ENCODE results near the gene GRB10.
A peak's percentile ranks its signal among the peaks of the same experiment; 100 is the strongest.
"Not testable (repeated sequence)": the region's sequence is repeated elsewhere in the genome, so short reads cannot be mapped to it uniquely, and the experiment has no call there.

The GRB10 gene

DNA sequence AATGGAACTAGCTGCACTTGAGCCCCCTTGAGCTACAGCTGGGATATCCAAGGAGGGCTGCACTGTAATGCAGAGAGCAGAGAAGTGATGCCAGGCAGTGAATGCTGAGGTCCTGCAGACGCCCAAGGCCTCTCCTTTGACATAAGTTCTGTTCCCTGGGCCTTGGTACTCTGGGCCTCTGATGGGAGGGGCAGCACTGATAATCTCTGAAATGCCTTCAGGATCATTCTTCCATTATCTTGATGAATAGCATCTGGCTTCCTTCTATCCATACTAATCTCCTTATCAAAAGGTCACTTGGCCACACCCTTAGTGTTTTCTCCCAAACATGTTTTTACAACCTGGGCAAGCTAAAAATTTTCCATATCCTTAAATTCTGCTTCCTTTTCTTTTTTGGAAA lies 6.9 kb downstream of the GRB10 start:
- no peak for DNase-seq

DNA sequence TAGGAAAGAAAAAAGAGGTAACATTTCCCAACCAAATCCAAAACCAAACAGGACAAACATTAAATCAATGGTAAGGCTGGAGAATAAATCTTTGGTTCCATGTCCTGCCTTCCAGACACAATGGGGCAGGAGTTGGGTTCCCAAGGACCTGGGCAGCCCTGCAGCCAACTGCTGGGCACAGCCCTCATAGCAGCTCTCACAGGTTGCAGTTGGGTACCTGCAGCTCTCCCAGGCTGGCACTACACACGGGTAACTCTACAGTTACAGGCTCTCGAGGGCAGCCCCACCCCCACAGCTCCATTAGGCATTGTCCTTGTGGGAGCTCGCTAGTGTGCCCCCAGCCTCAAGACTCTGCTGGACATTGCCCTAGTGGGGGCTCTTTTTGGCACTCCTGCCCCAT lies 7.5 kb downstream of the GRB10 start:
- DNase-seq: no peak

DNA sequence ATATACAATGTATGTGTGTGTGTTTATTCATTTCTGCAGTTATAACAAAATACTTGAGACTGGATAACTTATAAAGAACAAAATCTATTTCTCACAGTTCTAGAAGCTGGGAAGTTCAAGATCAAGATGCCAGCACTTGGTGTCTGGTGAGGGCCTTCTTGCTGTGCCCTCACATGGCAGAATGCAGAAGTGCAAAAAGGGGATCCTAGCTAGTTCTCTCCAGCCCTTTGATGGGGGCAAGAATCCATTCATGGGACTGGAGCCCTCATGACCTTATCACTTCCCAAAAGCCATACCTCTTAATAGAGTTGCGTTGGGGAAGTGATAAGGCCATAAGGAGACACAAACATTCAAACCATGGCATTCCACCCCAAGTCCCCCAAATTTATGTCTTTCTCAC lies 8.4 kb downstream of the GRB10 start:
- no peak for DNase-seq

DNA sequence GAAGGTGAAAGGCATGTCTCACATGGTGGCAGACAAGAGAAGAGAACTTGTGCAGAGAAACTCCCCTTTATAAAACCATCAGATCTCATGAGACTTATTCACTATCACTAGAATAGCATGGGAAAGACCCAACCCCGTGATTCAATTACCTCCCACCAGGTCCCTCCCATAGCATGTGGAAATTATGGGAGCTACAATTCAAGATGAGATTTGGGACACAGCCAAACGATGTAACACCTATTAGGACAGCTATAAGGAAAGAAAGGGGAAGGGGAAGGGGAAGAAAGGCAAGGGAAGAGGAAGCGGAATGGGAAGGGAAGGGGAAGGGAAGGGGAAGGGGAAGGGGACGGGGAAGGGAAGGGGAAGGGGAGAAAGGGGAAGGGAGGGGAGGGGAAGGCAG lies 9.6 kb downstream of the GRB10 start:
- not testable (repeated sequence) for DNase-seq

DNA sequence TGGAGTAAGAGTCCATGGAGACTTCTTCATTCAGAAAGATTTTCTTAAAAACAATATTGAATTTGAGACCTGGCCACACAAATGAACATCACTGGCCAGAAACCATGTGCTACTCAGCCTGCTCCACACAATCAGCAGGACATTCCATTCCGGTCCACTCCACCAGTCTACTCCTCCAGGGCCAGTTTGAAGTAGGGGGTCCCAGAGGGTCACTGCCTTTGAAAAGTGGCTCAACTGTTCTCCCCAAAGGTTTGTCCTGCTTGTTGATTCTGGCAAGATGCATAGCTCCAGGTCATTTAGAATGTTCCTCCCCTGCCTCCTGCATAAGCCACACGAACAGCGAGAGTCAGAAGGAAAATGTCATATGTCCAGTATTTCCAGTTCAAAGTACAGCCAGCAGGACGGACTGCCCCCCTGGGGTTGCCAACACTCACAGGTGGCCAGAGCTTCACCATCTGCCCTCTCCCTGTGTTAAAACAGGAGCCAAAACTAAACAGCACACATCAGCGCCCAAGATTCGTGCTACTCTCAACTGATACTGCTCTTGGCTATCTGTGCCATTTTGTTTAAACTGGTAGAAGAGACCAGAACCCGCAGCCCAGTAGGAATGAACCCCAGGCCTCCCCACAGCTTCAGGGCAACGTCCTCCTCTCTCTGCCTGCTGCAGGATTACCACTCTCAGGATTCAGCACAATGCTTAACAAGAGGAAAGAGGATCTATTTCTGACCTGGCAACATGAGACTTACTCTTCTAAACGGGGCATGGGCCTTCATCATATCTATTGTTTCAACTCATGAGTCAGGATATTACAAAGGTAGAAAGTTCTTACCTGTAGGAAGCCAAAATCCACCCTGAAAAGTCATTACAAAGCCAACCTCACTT lies 11.3 kb downstream of the GRB10 start:
- peak; percentile 79 for DNase-seq

DNA sequence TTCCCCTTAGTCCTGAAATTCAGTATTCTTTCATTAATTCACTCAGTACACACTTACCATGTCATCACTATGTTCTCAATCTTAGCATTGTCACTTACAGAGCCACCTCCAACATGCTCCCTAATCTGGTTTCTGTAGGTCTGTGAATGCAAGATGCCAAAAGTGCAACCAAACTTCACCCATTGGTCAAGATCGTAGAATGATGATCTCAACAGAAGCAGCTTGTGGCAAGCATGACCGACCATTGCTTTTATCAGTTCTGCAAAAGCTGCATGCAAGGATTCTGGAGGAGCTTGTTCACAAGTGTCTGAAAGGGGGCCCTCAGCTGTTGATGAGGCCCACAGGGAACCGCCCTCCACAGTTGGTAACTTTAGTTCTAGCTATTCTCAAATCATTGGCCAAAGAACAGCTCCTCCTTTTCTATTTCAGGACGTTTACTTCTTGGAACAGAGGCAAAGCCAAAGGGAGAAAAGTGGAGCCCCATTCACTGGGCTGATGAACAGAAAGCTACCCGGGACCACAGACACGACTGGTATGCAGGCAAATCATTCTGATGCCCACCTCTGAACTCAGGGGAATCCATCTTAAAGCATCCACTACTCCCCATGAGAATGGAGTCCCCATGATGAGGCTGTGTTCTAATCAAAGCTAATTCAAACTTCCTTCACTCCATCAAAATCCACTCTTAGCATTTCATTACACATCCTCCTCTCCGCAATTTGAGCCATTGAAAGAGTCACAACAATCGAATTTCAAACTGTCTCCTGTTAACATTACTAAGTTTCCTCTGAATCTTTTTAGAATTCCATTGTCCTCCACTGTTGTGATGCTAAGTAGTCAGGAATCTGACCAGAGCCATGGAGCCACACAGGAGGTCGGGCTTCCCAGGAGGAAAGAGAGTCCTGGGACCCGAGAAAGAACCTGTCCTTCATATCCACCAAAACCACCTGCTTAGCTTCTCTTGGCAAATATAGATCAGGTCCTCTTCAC lies 13.9 kb downstream of the GRB10 start:
- DNase-seq: no peak

DNA sequence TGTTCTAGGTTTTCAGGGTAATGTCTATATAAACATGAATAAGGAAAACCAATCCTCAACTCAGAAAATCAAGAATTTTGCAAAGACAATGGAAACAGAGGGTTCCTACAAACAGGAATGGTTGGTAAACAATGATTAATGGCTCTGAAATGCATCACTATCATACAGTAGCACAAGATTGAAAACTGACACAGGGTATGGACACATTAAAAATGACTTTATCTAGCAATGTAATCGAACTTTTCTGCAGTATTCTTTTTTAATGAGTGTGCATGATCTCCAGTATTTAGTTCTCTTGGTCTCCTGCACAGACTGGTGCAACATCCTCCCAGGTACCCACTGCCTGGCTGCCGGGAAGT lies 15.9 kb downstream of the GRB10 start:
- no peak for DNase-seq

DNA sequence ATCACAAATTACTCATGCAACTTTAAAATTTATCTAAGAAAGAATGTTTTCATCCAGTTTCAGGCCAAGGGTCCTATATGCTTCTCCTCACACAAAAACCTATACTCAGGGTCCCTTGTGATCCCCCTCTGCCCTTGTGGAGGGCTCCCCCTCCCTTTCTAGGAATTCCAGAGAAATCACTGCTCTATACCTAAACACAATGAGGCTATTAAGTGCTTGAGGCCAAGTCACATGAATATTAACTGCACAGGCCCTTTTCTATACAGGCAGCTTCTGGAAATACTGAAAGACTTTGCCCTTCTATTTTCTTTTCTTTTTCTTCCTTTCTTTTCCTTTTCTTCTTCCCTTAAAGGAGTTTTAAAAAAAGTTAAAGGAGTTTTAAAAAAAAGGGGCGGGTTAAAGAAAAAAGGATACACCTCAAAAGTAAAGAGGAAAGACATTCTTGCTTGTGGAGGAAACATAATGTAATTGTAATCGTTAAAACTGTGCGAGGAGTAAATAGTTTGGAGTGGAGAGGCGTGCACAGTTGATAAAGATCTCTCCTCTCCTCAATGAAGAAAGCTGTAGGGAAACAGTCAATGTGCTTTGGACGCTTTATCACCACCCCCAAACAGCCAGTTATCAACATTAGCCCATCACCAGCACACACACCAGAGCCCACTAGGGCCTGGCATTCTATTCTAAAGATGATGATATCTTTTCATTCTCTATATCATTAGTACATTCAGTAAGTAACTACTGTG lies 16.4 kb downstream of the GRB10 start:
- no peak for DNase-seq

DNA sequence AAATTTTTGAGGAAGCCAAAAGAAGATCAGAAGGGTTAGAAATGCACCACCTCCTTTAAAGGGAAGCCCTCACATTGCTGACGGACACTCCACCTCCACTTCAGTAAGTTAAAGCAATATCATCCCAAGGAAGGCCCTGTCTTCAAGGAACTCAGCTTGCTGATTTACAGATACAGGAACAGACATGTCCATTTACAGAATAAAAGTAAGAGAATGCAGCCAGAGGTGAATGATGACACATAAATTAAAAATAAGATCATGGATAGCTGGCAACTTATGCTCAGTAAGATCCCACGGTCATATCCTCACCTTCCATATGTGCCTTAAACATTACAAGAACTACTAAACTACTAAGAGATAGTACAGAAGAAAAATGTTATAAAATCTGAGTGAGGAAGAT lies 20.4 kb downstream of the GRB10 start:
- no peak for DNase-seq

DNA sequence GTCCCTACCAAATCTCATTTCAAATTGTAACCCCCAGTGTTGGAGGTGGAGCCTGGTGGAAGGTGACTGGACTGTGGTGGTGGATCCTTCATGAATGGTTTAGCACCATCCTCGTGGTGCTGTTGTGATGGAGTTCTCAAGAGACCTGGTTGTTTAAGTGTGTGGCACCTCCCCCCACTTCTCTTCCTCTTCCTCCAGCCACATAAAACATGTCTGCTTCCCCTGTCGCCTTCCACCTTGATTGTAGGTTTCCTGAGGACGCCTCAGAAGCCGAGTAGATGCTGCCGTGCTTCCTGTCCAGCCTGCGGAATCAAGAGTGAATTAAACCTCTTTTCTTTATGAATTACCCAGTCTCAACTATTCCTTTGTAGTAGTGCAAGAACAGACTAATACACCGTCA lies 21.0 kb downstream of the GRB10 start:
- no peak for DNase-seq

DNA sequence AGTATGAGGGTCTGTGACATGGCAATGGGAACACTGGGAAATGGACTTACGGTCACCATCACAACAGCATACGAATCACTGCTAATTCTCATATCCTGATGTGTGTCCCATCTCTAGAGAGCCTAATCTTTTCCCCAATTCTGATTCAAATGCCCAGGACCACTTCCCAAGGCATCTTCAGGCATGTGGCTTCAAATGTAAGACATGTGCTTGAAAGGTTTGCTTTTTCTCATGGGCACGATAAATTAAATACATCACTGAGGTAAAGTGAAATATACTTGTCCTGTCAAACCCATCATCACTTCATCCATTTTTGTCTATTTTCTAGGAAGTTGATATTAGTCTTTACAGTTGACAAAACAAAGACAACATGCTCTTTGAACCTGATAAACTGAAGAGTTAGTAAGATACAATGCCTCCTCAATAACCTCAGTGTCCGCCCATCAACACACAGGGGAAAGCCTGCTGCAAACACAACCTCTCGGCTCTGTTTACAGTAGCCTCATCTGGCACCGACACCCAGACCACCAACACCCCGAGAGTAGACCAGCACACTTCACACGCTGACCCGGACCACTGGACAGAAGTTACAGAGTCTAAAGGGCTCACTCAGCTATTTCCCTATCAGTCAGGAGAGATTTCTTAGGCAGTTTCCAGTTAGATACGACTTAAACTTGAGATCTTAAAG lies 24.8 kb downstream of the GRB10 start:
- DNase-seq: no peak

DNA sequence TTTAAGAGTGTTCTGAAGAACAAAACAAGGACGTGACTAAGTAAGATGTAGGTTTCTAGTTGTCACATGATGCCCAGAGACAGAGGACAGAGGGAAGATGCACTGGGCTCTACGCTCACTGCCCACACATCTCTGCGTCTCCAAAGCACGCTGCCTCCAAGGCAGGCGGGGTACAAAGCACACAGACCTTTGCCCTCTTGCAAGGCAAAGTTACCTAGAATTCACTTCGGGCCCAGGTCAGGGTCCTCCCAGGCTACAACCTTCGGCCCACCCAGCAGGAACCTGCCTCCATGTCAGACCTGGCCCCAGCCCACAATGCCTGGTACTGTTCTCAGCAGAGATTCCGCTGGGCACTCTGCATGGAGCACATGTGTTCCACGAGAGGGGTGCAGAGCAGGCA lies 26.5 kb downstream of the GRB10 start:
- DNase-seq: no peak

DNA sequence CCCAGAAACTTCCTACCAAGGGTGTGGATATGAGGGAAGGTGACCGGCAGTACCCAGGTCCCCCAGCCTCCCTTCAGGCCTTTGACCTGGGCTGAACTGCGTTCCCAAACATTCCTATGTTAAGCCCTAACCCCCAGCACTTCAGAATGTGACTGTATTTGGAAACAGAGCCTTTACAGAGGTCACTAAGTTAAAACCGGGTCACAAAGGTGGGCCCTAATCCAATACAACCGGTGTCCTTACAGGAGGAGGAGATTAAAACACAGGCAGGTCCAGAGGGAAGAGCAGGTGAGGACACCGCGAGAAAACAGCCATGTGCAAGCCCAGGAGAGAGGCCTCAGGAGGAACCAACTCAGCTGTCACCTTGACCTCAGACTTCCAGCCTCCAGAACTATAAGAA lies 28.0 kb downstream of the GRB10 start:
- DNase-seq: no peak

DNA sequence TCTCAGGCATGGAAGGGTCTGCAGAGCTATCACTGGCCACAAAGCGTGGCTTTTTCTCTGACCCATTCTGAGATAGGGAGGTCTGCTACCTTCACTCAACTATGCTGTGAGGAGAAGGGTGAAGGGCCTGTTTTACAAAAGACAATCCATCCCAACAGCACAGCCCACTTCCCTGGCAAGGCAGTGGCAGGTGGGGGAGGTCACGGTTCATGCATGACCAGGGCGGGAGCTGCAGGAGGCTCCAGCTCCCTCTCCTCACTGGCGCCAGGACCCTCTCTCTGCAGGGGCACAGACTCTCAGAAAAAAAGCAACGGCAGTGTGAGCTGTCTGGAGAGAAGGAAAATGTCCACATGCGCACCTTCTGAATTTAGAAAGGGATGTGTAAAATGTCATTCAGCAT lies 28.5 kb downstream of the GRB10 start:
- no peak for DNase-seq

DNA sequence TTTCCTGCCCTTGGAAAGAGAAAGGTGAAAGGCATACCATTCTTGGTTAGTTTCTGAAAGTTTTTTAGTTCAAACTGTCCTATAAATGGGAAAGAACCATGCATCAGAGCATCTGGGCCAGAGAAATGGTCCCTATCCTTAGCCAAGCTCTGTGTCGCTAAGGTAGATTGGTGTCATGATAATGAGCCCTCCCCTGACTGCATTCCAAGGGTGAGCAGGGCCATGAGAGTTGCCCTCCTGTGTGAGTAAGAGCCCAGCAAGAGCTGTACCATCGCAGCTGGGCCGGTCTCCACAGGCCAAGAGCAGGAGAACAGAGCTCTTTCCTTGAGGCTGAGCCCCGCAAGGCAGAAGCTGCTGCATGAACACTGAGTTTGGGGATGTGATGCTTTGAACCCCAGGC lies 30.3 kb downstream of the GRB10 start:
- no peak for DNase-seq

DNA sequence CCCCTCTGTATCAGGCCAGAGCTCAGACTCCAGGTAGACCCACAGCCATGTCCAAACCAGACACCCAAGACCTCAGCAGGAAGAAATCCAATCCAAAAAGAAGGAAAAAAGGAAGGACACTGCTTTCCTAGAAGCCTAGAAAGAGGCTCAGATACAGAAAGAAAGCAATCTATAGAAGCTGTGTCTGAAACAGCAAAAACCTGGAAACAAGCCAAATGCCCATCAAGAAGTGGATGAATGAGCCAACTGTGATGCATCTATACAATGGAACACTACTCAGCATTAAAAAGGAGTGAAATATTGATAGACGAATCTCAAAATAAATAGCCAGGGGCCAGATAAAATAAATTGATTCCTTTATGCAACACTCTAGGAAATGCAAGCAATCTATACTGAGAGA lies 31.6 kb downstream of the GRB10 start:
- DNase-seq: no peak

DNA sequence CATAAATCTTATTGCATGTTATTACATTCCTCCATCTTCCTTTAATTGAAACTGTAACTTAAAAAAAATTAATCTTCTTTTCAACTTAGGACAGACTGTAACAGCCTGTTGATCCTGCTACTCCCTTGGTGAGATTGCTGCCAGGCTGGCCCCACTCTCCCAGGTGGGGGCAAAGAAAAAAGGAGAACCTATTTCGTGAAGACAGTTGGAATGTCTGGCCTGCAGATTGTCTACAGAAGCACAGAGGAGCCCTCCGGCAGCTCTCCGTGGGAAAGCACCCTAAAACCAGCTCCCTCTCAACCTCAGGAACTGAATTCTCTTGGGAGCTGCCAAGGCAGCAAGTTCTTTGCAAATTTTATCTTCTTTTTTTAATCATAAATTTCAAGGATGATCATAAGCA lies 32.8 kb downstream of the GRB10 start:
- DNase-seq: no peak

DNA sequence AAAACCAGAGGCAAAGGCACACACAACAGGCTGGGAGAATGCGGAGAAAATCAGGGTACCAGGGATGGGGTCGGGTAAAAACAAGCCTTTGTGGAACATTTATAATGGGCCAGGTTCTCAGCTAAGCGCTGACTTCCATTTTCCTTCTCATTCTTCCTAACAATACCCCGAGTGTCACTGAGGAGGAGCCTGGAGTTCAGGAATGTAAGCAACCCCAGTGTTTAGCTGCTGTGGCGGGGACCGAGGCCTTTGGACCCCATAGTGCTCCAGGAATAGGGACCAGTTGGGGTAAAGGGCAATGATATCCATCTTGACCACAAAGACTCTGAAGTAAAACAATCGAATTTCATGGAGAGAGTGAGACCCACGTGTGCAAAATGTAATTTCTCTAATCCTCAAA lies 34.2 kb downstream of the GRB10 start:
- no peak for DNase-seq

DNA sequence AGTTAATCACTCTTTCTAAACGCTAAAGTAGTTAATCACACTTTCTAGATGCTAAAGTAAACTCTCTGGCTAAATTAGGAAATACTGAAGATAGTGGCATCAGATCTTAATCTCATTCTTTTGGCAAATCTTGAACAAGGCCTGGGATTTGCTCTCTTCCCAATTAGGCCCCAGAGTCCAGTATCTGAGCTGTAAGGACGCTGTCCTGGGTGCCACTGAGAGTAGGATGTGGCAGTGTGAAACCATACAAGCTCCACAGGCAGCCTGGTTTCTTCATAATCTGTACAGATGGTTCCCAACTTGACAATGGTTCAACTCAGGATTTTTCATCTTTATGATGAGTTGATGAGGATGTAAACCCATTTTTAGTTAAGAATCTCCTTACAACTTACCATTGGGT lies 36.9 kb downstream of the GRB10 start:
- DNase-seq: no peak

DNA sequence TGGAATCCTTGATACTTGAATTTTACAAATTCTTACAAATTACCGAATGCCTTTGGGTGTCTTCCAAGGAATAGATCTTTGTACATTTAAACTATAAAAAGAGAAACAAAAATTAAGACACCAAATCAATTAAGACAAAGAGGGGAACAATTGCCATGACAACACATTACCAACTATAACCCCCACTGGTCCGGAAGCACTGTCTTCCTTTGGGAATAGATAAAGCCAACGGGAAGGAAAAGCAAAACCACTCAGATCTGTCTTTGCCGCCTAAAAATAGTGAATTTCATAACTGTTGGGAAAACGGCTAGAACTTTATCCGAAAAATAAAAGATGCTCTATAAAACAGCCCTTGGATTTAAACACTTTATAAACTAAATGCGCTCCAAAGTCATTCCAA lies 37.4 kb downstream of the GRB10 start:
- no peak for DNase-seq

DNA sequence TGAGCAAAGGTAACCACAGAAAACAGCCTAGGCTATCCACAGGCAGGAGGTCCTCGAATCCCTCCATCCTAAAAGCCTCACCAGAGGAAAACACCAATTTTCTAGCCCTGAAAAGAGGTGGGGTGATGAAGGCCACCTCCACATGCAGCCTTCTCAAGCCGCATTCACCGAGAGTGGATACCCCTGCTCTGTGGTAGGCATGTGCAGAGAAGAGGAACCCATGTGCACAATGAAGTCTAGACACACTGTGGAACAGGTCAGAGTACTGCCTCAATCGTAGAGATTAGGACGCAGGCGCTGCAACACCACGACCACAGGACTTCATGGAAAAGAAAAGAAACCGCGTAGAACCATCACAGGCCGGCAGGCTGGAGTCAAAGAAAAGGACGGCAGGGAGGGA lies 38.8 kb downstream of the GRB10 start:
- DNase-seq: no peak

DNA sequence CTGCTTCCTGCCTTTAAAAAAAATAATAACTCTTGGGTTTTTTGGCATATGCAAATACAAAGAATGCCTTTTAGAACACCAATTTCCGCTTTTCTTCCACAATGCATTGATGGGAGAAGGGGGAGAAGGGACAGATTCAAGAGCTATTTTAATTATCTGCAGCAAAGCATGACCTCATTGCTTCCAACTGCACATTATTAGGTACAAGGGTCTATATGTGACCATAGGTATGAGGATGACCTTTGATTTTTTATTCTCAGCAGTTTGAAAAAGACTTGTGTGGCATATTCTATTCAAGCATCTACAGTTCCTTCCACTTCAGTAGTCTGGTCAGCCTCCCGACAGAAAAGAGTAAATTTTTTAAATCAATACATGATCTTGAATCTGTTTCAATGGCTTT lies 39.7 kb downstream of the GRB10 start:
- DNase-seq: no peak

DNA sequence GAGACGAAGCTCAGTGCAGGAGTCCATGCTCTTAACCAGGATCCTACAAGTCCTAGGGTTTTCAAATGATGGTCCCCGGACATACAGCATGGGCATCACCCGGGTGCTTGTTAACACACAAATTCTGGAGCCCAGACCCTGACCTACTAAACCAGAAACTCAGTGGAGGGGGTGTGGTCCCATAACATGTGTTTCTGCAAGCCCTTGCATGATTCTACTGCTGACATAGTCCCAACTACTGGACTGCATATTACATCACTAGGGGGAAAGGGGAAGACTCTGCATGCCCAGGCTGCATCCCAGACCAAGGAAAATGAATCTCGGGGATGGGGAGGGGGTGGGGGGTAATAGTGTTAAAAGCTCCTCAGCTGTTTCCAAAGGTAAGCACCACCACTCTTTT lies 40.3 kb downstream of the GRB10 start:
- DNase-seq: no peak
